ENCODE data around the gene KLF6.

The KLF6 gene

GRCh38 chr10:3831608-3832007 lies 46.6 kb upstream of the KLF6 start:
- Histone ChIP-seq H3K27me3 (ENCODE audit: control insufficient read depth in 3 of 3, insufficient read depth in 3 of 3, low read depth in 1 of 3, low read length in 3 of 3) (no peaks in the 10 kb centered on the region), H2BK12ac (ENCODE audit: low read length) (no peak overlapping the region), H3K27ac (replicated peaks; ENCODE audit: low read length) (no peak overlapping the region), H2BK5ac (ENCODE audit: low read length) (no peak overlapping the region), H3K23ac (ENCODE audit: low read depth, low read length, poor library complexity) (no peak overlapping the region), H3K9ac (ENCODE audit: low read depth, low read length, poor library complexity) (no peak overlapping the region), H2BK120ac (ENCODE audit: low read depth, low read length) (no peak overlapping the region), H3K36me3 (replicated peaks in 1 of 2; ENCODE audit: control insufficient read depth in 2 of 2, insufficient read depth in 2 of 2, low read length in 2 of 2) (no peaks in the 10 kb centered on the region), H2BK15ac (ENCODE audit: low read length) (no peak overlapping the region), H3K79me1 (ENCODE audit: low read depth, low read length) (no peaks in the 10 kb centered on the region), H3K4me1 (ENCODE audit: control insufficient read depth in 2 of 2, insufficient read depth in 1 of 2, low read depth in 1 of 2, low read length in 2 of 2) (peaks cover 5 to 10% of the 10 kb centered on the region in 2 donors), H4K91ac (ENCODE audit: low read depth, low read length, poor library complexity) (no peak overlapping the region), H4K8ac (ENCODE audit: low read depth, low read length) (no peak overlapping the region), H3K18ac (ENCODE audit: low read length) (no peak overlapping the region), H3K9me3 (replicated peaks in 1 of 2; ENCODE audit: control insufficient read depth in 2 of 2, insufficient read depth in 1 of 2, low read depth in 1 of 2, low read length in 2 of 2) (no peaks in the 10 kb centered on the region), H2AFZ (ENCODE audit: low read length) (no peak overlapping the region), H3K4me3 (ENCODE audit: low read length in 2 of 2) (no peak overlapping the region), H3K14ac (ENCODE audit: low read length) (no peak overlapping the region), H3K4ac (ENCODE audit: low read length) (no peak overlapping the region), H3K4me2 (ENCODE audit: insufficient read depth, low read length, poor library complexity, severe bottlenecking) (no peak overlapping the region), H2AK5ac (ENCODE audit: low read depth, low read length) (no peak overlapping the region)
- WGBS, 2 donors (ENCODE audit: extremely low coverage in 2 of 2, insufficient read length in 2 of 2, insufficient replicate concordance in 1 of 2), result no CpG with 5 or more reads among the region's 4 CpGs
- no peak for DNase-seq (ENCODE audit: low spot score)

GRCh38 chr10:3830946-3831345 lies 45.9 kb upstream of the KLF6 start:
- H4K8ac ChIP-seq (ENCODE audit: low read depth, low read length), result no peak overlapping the region
- H3K36me3 ChIP-seq (replicated peaks in 1 of 2; ENCODE audit: control insufficient read depth in 2 of 2, insufficient read depth in 2 of 2, low read length in 2 of 2), result no peaks in the 10 kb centered on the region
- H3K9ac ChIP-seq (ENCODE audit: low read depth, low read length, poor library complexity), result no peak overlapping the region
- H3K27ac ChIP-seq (replicated peaks; ENCODE audit: low read length), result no peak overlapping the region
- no peak overlapping the region for H3K14ac ChIP-seq (ENCODE audit: low read length)
- H3K23ac ChIP-seq (ENCODE audit: low read depth, low read length, poor library complexity), result no peak overlapping the region
- no peak overlapping the region for H2AFZ ChIP-seq (ENCODE audit: low read length)
- no peak overlapping the region for H3K4me3 ChIP-seq (ENCODE audit: low read length in 2 of 2)
- H4K91ac ChIP-seq (ENCODE audit: low read depth, low read length, poor library complexity), result no peak overlapping the region
- H2BK5ac ChIP-seq (ENCODE audit: low read length), result no peak overlapping the region
- H3K4me2 ChIP-seq (ENCODE audit: insufficient read depth, low read length, poor library complexity, severe bottlenecking), result no peak overlapping the region
- H2BK120ac ChIP-seq (ENCODE audit: low read depth, low read length), result no peak overlapping the region
- no peak overlapping the region for H3K4ac ChIP-seq (ENCODE audit: low read length)
- H2BK12ac ChIP-seq (ENCODE audit: low read length), result no peak overlapping the region
- H3K27me3 ChIP-seq (ENCODE audit: control insufficient read depth in 3 of 3, insufficient read depth in 3 of 3, low read depth in 1 of 3, low read length in 3 of 3), result no peaks in the 10 kb centered on the region
- H3K18ac ChIP-seq (ENCODE audit: low read length), result no peak overlapping the region
- no peaks in the 10 kb centered on the region for H3K9me3 ChIP-seq (replicated peaks in 1 of 2; ENCODE audit: control insufficient read depth in 2 of 2, insufficient read depth in 1 of 2, low read depth in 1 of 2, low read length in 2 of 2)
- no CpG with 5 or more reads among the region's 1 CpG for WGBS, 2 donors (ENCODE audit: extremely low coverage in 2 of 2, insufficient read length in 2 of 2, insufficient replicate concordance in 1 of 2)
- H2AK5ac ChIP-seq (ENCODE audit: low read depth, low read length), result no peak overlapping the region
- peaks cover 5 to 10% of the 10 kb centered on the region in 2 donors for H3K4me1 ChIP-seq (ENCODE audit: control insufficient read depth in 2 of 2, insufficient read depth in 1 of 2, low read depth in 1 of 2, low read length in 2 of 2)
- H2BK15ac ChIP-seq (ENCODE audit: low read length), result no peak overlapping the region
- DNase-seq (ENCODE audit: low spot score), result no peak
- no peaks in the 10 kb centered on the region for H3K79me1 ChIP-seq (ENCODE audit: low read depth, low read length)

GRCh38 chr10:3829156-3830050 lies 44.4 kb upstream of the KLF6 start:
- H2BK15ac ChIP-seq (ENCODE audit: low read length), result peak overlapping the region; percentile 71
- H3K79me1 ChIP-seq (ENCODE audit: low read depth, low read length), result no peaks in the 10 kb centered on the region
- DNase-seq (ENCODE audit: low spot score), result no peak
- peak overlapping the region; percentile 35 for H3K18ac ChIP-seq (ENCODE audit: low read length)
- H2BK12ac ChIP-seq (ENCODE audit: low read length), result no peak overlapping the region
- no peaks in the 10 kb centered on the region for H3K27me3 ChIP-seq (ENCODE audit: control insufficient read depth in 3 of 3, insufficient read depth in 3 of 3, low read depth in 1 of 3, low read length in 3 of 3)
- no peak overlapping the region for H3K4me3 ChIP-seq (ENCODE audit: low read length in 2 of 2)
- H2BK120ac ChIP-seq (ENCODE audit: low read depth, low read length), result no peak overlapping the region
- no peak overlapping the region for H4K8ac ChIP-seq (ENCODE audit: low read depth, low read length)
- H3K4ac ChIP-seq (ENCODE audit: low read length), result no peak overlapping the region
- H3K9me3 ChIP-seq (replicated peaks in 1 of 2; ENCODE audit: control insufficient read depth in 2 of 2, insufficient read depth in 1 of 2, low read depth in 1 of 2, low read length in 2 of 2), result no peaks in the 10 kb centered on the region
- no peak overlapping the region for H3K23ac ChIP-seq (ENCODE audit: low read depth, low read length, poor library complexity)
- H3K14ac ChIP-seq (ENCODE audit: low read length), result no peak overlapping the region
- H2AFZ ChIP-seq (ENCODE audit: low read length), result peak overlapping the region; percentile 25
- H3K4me1 ChIP-seq (ENCODE audit: control insufficient read depth in 2 of 2, insufficient read depth in 1 of 2, low read depth in 1 of 2, low read length in 2 of 2), result peaks cover 5 to 11% of the 10 kb centered on the region in 2 donors
- H3K36me3 ChIP-seq (replicated peaks in 1 of 2; ENCODE audit: control insufficient read depth in 2 of 2, insufficient read depth in 2 of 2, low read length in 2 of 2), result no peaks in the 10 kb centered on the region
- no peak overlapping the region for H2AK5ac ChIP-seq (ENCODE audit: low read depth, low read length)
- no peak overlapping the region for H3K4me2 ChIP-seq (ENCODE audit: insufficient read depth, low read length, poor library complexity, severe bottlenecking)
- WGBS, 2 donors (ENCODE audit: extremely low coverage in 2 of 2, insufficient read length in 2 of 2, insufficient replicate concordance in 1 of 2), result no CpG with 5 or more reads among the region's 7 CpGs
- no peak overlapping the region for H3K9ac ChIP-seq (ENCODE audit: low read depth, low read length, poor library complexity)
- no peak overlapping the region for H2BK5ac ChIP-seq (ENCODE audit: low read length)
- H4K91ac ChIP-seq (ENCODE audit: low read depth, low read length, poor library complexity), result no peak overlapping the region
- H3K27ac ChIP-seq (replicated peaks; ENCODE audit: low read length), result no peak overlapping the region

GRCh38 chr10:3828404-3829155 lies 43.6 kb upstream of the KLF6 start:
- Histone ChIP-seq H3K4ac (ENCODE audit: low read length) (no peak overlapping the region), H3K9me3 (replicated peaks in 1 of 2; ENCODE audit: control insufficient read depth in 2 of 2, insufficient read depth in 1 of 2, low read depth in 1 of 2, low read length in 2 of 2) (no peaks in the 10 kb centered on the region), H2AFZ (ENCODE audit: low read length) (no peak overlapping the region), H3K36me3 (replicated peaks in 1 of 2; ENCODE audit: control insufficient read depth in 2 of 2, insufficient read depth in 2 of 2, low read length in 2 of 2) (no peaks in the 10 kb centered on the region), H3K23ac (ENCODE audit: low read depth, low read length, poor library complexity) (no peak overlapping the region), H2BK15ac (ENCODE audit: low read length) (no peak overlapping the region), H3K4me3 (ENCODE audit: low read length in 2 of 2) (no peak overlapping the region), H4K91ac (ENCODE audit: low read depth, low read length, poor library complexity) (no peak overlapping the region), H3K27me3 (ENCODE audit: control insufficient read depth in 3 of 3, insufficient read depth in 3 of 3, low read depth in 1 of 3, low read length in 3 of 3) (no peaks in the 10 kb centered on the region), H2BK5ac (ENCODE audit: low read length) (no peak overlapping the region), H3K18ac (ENCODE audit: low read length) (no peak overlapping the region), H3K4me2 (ENCODE audit: insufficient read depth, low read length, poor library complexity, severe bottlenecking) (no peak overlapping the region), H3K9ac (ENCODE audit: low read depth, low read length, poor library complexity) (no peak overlapping the region), H3K27ac (replicated peaks; ENCODE audit: low read length) (no peak overlapping the region), H3K79me1 (ENCODE audit: low read depth, low read length) (no peaks in the 10 kb centered on the region), H3K14ac (ENCODE audit: low read length) (no peak overlapping the region), H2BK120ac (ENCODE audit: low read depth, low read length) (no peak overlapping the region), H4K8ac (ENCODE audit: low read depth, low read length) (no peak overlapping the region), H2BK12ac (ENCODE audit: low read length) (no peak overlapping the region), H3K4me1 (ENCODE audit: control insufficient read depth in 2 of 2, insufficient read depth in 1 of 2, low read depth in 1 of 2, low read length in 2 of 2) (peaks cover 5 to 11% of the 10 kb centered on the region in 2 donors), H2AK5ac (ENCODE audit: low read depth, low read length) (no peak overlapping the region)
- no peak for DNase-seq (ENCODE audit: low spot score)
- WGBS, 2 donors (ENCODE audit: extremely low coverage in 2 of 2, insufficient read length in 2 of 2, insufficient replicate concordance in 1 of 2), result no CpG with 5 or more reads among the region's 14 CpGs

All from neuronal stem cell (in vitro differentiated cells).